Effector memory CD4-positive, alpha-beta T cell (primary cell): ENCODE results near the gene HUS1.
"Not testable (repeated sequence)": the region's sequence is repeated elsewhere in the genome, so short reads cannot be mapped to it uniquely, and the experiment has no call there.

Experiments used
- DNase-seq, 3 donors: peaks; one replicate each; pipeline ENCODE4 v3.0.0-alpha.2; 2020
- H3K27ac ChIP-seq: 2 replicates; pipeline ENCODE4 v1.7.0; 2013; ENCODE audit warnings: mild to moderate bottlenecking, low read length, moderate library complexity; ENCODE audit not compliant: insufficient read depth, poor library complexity, severe bottlenecking
- H3K27me3 ChIP-seq: replicated peaks from 2 replicates; pipeline ENCODE4 v1.7.0; 2013; ENCODE audit warnings: mild to moderate bottlenecking, low read length; ENCODE audit not compliant: insufficient read depth, control insufficient read depth, poor library complexity, severe bottlenecking
- H3K36me3 ChIP-seq: 2 replicates; pipeline ENCODE4 v1.7.0; 2013; ENCODE audit warnings: mild to moderate bottlenecking, low read length, moderate library complexity; ENCODE audit not compliant: control insufficient read depth, insufficient read depth
- H3K4me1 ChIP-seq: 2 replicates; pipeline ENCODE4 v1.7.0; 2013; ENCODE audit warnings: low read length, mild to moderate bottlenecking; ENCODE audit not compliant: control insufficient read depth, insufficient read depth, poor library complexity, severe bottlenecking
- H3K4me3 ChIP-seq: 2 replicates; pipeline ENCODE4 v1.7.0; 2013; ENCODE audit warnings: low read length, low read depth, mild to moderate bottlenecking; ENCODE audit not compliant: insufficient read depth, poor library complexity, severe bottlenecking
- H3K9me3 ChIP-seq: 2 replicates; pipeline ENCODE4 v1.7.0; 2013; ENCODE audit warnings: mild to moderate bottlenecking, low read length, moderate library complexity; ENCODE audit not compliant: control insufficient read depth

Gene HUS1

GRCh38 chr7:47947355-47947749, 32.1 kb downstream of the HUS1 start:
- Histone ChIP-seq H3K4me1 (no peaks in the 10 kb centered on the region), H3K9me3 (no peaks in the 10 kb centered on the region), H3K27me3 (no peaks in the 10 kb centered on the region), H3K36me3 (no peaks in the 10 kb centered on the region), H3K4me3 (no peak overlapping the region), H3K27ac (no peak overlapping the region)
- DNase-seq: no peak

- no peak overlapping the region for H3K4me3 ChIP-seq
- no peaks in the 10 kb centered on the region for H3K9me3 ChIP-seq
- no peak for DNase-seq
- H3K27ac ChIP-seq: no peak overlapping the region
- no peaks in the 10 kb centered on the region for H3K27me3 ChIP-seq
- H3K36me3 ChIP-seq: no peaks in the 10 kb centered on the region
- H3K4me1 ChIP-seq: no peaks in the 10 kb centered on the region
Measured at GRCh38 chr7:47946581-47947354, 32.6 kb downstream of the HUS1 start.

- H3K27ac ChIP-seq: no peak overlapping the region
- no peak overlapping the region for H3K4me3 ChIP-seq
- H3K9me3 ChIP-seq: no peaks in the 10 kb centered on the region
- no peaks in the 10 kb centered on the region for H3K27me3 ChIP-seq
- peak; percentile 28 to 63 (median 40) for DNase-seq
- H3K4me1 ChIP-seq: no peaks in the 10 kb centered on the region
- H3K36me3 ChIP-seq: no peaks in the 10 kb centered on the region
Measured at GRCh38 chr7:47945261-47946015, 34.0 kb downstream of the HUS1 start.

GRCh38 chr7:47944536-47945260, 34.7 kb downstream of the HUS1 start:
- Histone ChIP-seq H3K9me3 (no peaks in the 10 kb centered on the region), H3K27me3 (no peaks in the 10 kb centered on the region), H3K4me3 (no peak overlapping the region), H3K27ac (no peak overlapping the region), H3K36me3 (no peaks in the 10 kb centered on the region), H3K4me1 (no peaks in the 10 kb centered on the region)
- DNase-seq: no peak

GRCh38 chr7:47943676-47944474, 35.5 kb downstream of the HUS1 start:
- no peak overlapping the region for H3K4me3 ChIP-seq
- DNase-seq: no peak
- no peaks in the 10 kb centered on the region for H3K36me3 ChIP-seq
- H3K27ac ChIP-seq: no peak overlapping the region
- H3K4me1 ChIP-seq: no peaks in the 10 kb centered on the region
- H3K27me3 ChIP-seq: no peaks in the 10 kb centered on the region
- H3K9me3 ChIP-seq: no peaks in the 10 kb centered on the region

GRCh38 chr7:47942651-47943050, 36.8 kb downstream of the HUS1 start:
- not testable (repeated sequence) for H3K4me3 ChIP-seq, H3K4me1 ChIP-seq, DNase-seq, H3K36me3 ChIP-seq, H3K27me3 ChIP-seq, H3K27ac ChIP-seq, H3K9me3 ChIP-seq

- no peaks in the 10 kb centered on the region for H3K4me1 ChIP-seq
- H3K27me3 ChIP-seq: no peaks in the 10 kb centered on the region
- H3K9me3 ChIP-seq: no peaks in the 10 kb centered on the region
- no peak overlapping the region for H3K4me3 ChIP-seq
- H3K27ac ChIP-seq: no peak overlapping the region
- H3K36me3 ChIP-seq: no peaks in the 10 kb centered on the region
- no peak for DNase-seq
Measured at GRCh38 chr7:47942132-47942531, 37.3 kb downstream of the HUS1 start.

- DNase-seq: no peak
- H3K4me1 ChIP-seq: no peaks in the 10 kb centered on the region
- no peaks in the 10 kb centered on the region for H3K9me3 ChIP-seq
- H3K27ac ChIP-seq: no peak overlapping the region
- H3K27me3 ChIP-seq: no peaks in the 10 kb centered on the region
- H3K4me3 ChIP-seq: no peak overlapping the region
- no peaks in the 10 kb centered on the region for H3K36me3 ChIP-seq
Measured at GRCh38 chr7:47941136-47941844, 38.1 kb downstream of the HUS1 start.
